H1 (cell line): ENCODE data around the gene ADM5. TPM values are rescaled to one million over a fixed set of nuclear protein-coding genes. Genes with fewer than 3 reads are reported as not detected.

Source experiments
- ATF2 ChIP-seq: IDR thresholded peaks from 2 replicates; pipeline ENCODE4 v1.6.1; 2012; ENCODE audit warnings: low read length, inconsistent platforms
- CBX8 ChIP-seq: fragments of 300-800, 300-1000 bp; sonication (generic); IDR thresholded peaks from 2 replicates; pipeline ENCODE4 v1.7.1; 2016; ENCODE audit warnings: low read depth, low read length, borderline replicate concordance
- POU5F1 ChIP-seq: IDR thresholded peaks from 2 replicates; pipeline ENCODE4 v1.6.1; 2011; ENCODE audit warnings: low read depth, mild to moderate bottlenecking, low read length, moderate library complexity
- RAD21 ChIP-seq, 2 experiments: IDR thresholded peaks in 1 of 2; conservative IDR thresholded peaks in 1 of 2; 2 replicates each; pipeline ENCODE4 v1.6.1; 2011; ENCODE audit warnings: low read depth in 2 of 2, low read length in 2 of 2, improper control_type of control experiment in 1 of 2, inconsistent platforms in 1 of 2, mild to moderate bottlenecking in 1 of 2, moderate library complexity in 1 of 2
- polyA plus RNA-seq, 7 experiments: library from polyadenylated mRNA; depleted of rRNA in 3 of 7; stranded (reverse) in 5 of 7; unstranded in 2 of 7; fragments of >200 nt in 5 of 7; fragments of 200-250 nt in 2 of 7; gene quantifications; 1 replicate in 5 of 7; 2 replicates in 1 of 7; 4 replicates in 1 of 7; pipeline versions ENCODE4 v1.2.1 to v1.2.3, GENCODE V29; 2011 to 2013; ENCODE audit warnings: missing spikeins in 2 of 7, mixed read lengths in 2 of 7
- total RNA-seq: library from RNA; stranded (reverse); fragmentation: NEBNext Ultra II Directional; extraction: Animal tissue kit (Norgen Biotek cat#: 25700); gene quantifications from 2 replicates; pipeline ENCODE4 v1.2.1, GENCODE V29; 2021

The ADM5 gene
- total and polyA plus RNA-seq, 2 of the 8 experiments (the other 6 are each of a cell fraction or from before 2014, with no cell fraction given): 2.5 to 2.6 TPM

- TF ChIP-seq RAD21 (IDR thresholded peaks at IDR 0.05 in 1 of 2, conservative IDR thresholded peaks at IDR 0.05 in 1 of 2; ENCODE audit: low read depth in 2 of 2, low read length in 2 of 2) (no peak), CBX8 (no peak), ATF2 (no peak), POU5F1 (no peak)
Observed at GRCh38 chr19:49645592-49645991, 43.8 kb upstream of the ADM5 start (continued).
